NK-92 (cell line): Measurements from ENCODE around the gene RGCC.

ENCODE experiments used
- DNase-seq: peaks from one replicate; lab custom pipeline; 2025; ENCODE audit not compliant: unreplicated experiment; lab: John Stamatoyannopoulos, UW

The RGCC gene

GRCh38 chr13:41452462-41452861, 4.9 kb upstream of the RGCC start:
- DNase-seq = no peak

GRCh38 chr13:41453620-41454019, 3.7 kb upstream of the RGCC start:
- DNase-seq = no peak

DNA sequence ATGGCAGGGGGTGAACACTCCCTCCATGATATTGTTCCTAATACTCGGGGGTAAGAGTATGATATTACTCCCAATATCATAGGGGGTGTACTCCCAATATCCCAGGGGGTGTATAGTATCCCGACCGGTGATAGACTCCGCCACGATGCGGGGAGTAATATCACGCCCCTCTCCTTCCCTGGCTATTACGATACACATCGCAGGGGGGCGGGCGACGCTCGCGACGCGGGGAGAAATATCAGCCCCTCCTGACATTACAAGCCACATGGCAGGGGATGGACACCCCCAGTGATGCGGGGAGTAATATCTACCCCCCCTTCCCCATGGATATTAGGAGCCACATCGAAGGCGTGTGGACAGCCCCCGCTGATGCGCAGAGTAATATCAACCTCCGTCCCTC, 3.2 kb upstream of the RGCC start:
- DNase-seq = no peak

GRCh38 chr13:41455725-41456419, 1.5 kb upstream of the RGCC start:
- no peak for DNase-seq

GRCh38 chr13:41457589-41458186, 338 bp downstream of the RGCC start:
- DNase-seq = no peak

- DNase-seq = no peak
These were observed 924 bp downstream of the RGCC start for GRCh38 chr13:41458187-41458760.

GRCh38 chr13:41458761-41459431, 1.5 kb downstream of the RGCC start:
- DNase-seq = no peak

- no peak for DNase-seq
These were observed 2.2 kb downstream of the RGCC start for GRCh38 chr13:41459432-41460073.

DNA sequence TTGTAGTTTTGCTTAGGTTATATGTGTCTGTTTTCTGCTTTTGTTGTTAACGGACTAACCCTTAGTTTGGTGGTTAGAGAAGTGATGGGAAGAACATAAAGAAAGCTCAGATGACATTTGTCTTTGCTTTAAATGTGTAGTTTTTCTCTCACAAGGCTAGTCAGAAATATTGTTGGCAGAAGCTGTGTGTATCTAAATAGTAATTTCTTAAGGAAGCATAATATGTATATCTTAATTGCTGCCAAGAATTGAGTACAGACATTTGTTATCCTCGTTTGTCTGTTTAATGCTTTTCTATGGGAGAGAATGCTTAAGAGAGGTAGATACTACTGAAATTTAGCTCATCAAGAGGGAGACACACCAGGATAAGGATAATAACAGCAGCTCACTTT, 2.7 kb downstream of the RGCC start:
- no peak for DNase-seq

GRCh38 chr13:41460930-41461329, 3.6 kb downstream of the RGCC start:
- DNase-seq = no peak

- DNase-seq = no peak
These were observed 4.3 kb downstream of the RGCC start for GRCh38 chr13:41461527-41462139.

GRCh38 chr13:41462427-41462826, 5.1 kb downstream of the RGCC start:
- DNase-seq = no peak

DNA sequence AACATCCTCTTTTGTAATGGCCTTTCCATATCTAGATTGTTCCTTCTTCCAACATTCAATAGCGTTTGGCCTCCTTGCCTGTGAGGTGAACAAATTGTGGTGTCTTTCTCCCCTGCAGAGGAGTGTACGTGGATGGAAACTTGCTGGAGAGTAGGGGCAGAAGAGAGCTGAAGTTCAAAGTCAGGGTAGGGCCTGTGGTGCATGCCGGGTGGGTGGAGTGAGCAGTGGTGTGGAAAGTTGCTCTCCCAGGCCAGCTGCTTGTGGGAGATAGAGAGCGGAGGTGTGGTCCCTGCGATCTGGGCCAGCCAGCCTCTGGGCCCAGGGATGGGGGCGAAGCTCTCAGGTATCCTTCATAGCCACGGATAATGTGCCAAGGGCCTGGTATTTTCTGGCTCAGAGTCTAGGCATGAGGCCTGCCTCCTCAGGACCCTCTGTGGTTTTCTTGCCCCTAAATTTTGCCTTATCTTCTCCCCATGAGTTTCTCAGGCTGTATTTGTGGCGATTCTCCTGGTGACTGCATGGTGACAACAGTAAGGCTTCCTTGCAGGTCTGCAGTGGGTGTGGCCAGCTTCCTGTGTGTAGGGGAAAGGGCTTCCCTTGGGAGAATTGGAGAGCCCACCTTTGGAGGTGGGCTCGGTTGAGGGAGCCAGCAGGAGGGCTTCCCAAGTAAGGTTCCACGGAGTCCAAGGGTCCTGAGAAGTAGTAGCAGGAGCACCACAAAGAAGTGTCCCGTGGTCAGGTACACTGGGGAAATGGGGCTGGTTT, 6.7 kb downstream of the RGCC start:
- DNase-seq = no peak

- peak; percentile 43 for DNase-seq
These were observed 8.0 kb downstream of the RGCC start for GRCh38 chr13:41465241-41465847.

GRCh38 chr13:41465898-41466320, 8.6 kb downstream of the RGCC start:
- DNase-seq = no peak

GRCh38 chr13:41467425-41467945, 10.1 kb downstream of the RGCC start:
- no peak for DNase-seq

- no peak for DNase-seq
These were observed 11.3 kb downstream of the RGCC start for GRCh38 chr13:41468631-41469030.

- no peak for DNase-seq
These were observed 12.8 kb downstream of the RGCC start for GRCh38 chr13:41470196-41470595.

- no peak for DNase-seq
These were observed 14.4 kb downstream of the RGCC start for GRCh38 chr13:41471785-41472184.

DNA sequence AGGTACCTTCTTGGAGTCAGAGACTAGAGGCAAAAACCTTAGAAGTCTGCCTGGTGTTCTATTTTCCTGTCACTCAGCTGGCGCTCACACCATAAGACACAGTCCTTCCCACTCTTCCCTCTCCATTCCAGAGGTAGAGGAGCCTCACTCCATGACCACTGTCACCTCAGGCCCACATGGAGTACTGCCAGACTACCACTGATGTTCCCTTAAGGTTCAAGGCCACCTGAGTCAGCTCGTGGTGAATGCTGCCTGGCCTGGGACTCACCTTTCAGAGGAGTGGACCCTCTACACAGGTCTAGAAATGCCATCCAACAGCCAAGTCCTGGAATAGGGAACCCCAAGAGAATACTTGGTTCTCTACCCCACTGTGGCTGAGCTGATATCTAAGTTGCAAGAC, 29.9 kb downstream of the RGCC start:
- DNase-seq = no peak
